Measurements from ENCODE around the gene MTMR10.

The MTMR10 gene

DNA sequence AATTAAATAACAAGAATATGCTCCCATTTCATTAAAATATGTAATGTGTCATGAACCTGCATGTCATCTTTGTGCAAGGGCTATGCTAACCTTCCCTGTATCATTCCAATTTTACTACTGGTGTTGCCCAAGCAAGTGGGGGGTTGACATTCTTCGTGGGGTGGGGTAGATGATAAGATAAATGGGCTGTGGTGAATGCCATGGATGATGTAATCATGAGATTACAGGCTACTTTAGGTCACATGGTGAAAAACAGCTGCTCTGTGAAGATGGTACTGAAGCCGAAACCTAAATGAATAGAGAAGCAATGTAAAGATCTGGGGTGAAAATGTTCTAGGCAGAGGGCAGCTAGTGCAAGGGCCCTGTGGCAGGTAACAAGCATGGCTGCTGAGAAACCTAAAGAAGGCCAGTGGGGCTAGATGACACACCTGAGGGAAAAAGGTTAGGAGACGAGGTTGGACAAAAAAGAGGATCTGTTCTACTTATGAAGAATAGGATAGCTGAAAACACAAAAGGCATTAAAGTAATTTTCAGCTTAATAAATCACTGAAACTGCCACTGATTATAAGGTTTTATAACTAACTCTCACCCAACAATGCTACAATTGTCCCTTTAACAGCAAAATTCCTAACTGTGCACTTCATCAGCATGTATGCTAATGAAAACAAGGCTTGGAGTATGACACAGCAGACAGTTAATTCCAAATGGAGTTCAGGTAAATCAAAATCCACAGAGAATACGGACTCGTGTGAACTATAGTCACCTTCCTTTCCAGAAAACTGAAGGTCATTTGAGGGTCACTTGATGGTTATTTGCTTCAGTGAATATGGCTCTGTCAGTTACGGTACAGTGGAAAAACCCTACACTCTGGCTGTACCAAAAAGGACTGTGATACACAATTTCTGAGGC, 35.0 kb downstream of the MTMR10 start:
- DNase-seq (ENCODE audit: low read depth) = no peak

GRCh38 chr15:30954674-30955073, 36.8 kb downstream of the MTMR10 start:
- DNase-seq (ENCODE audit: low read depth) = no peak

GRCh38 chr15:30953731-30954378, 37.6 kb downstream of the MTMR10 start:
- DNase-seq (ENCODE audit: low read depth) = peak; percentile 89

DNA sequence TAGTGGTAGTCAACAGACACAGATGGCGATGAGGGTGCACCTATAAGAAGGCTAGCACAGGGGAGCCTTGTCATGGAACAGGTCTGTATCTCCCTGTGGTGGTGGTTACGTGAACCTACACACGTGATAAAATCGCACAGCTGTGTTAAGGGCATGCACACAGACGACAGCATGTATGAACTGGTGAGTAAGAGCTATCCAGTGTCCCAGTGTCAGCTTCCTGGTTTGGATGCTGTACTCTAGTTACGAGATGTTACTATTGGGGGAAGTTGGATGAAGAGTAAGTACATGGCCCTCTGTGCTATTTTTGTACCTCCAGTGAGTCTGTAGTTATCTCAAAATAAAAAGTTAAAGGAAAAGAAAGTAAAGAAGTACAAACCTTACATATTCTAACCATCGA, 38.2 kb downstream of the MTMR10 start:
- no peak for DNase-seq (ENCODE audit: low read depth)

GRCh38 chr15:30943654-30944335, 47.6 kb downstream of the MTMR10 start:
- DNase-seq (ENCODE audit: low read depth) = no peak

DNA sequence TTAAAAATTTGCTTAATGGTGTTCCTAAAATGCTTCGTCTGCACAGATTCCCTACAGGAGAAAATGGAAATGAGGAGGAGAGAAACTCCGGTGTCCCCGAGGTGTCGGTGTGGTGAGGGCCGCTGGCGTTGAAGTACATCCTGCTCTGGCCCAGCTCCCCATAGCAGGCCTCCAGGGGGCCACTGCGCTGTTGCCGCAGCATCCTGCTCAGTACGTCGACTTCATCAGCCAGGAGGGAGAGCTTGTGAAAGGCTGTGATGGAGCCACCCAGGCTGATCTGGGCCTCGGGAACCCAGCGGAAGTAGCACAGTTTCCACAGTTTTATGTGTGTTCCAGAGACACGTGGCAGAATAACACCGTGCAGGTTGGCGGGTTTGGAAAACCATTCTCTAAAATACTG, 49.9 kb downstream of the MTMR10 start:
- no peak for DNase-seq (ENCODE audit: low read depth)

DNA sequence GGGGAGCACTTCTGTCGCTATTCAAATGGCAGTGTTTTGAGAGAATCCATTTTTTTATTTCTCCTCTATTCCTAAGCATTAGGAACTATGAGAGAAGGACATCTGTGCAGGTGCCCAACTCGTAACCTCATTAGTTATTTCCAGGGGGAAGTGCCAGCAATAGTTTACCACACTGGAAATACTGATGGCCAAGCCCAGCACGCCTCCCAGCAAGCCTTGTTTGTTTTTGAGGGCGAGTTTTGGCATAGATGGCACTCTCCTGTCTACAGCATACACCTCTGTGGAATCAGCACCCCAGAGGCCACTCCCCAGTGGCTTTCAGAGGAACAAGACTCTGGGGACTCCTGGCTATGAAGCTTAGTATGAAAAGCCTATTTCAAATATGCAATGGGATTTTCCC, 51.1 kb downstream of the MTMR10 start:
- no peak for DNase-seq (ENCODE audit: low read depth)

- no peak for DNase-seq (ENCODE audit: low read depth)
Measured at GRCh38 chr15:30939161-30939560, 52.3 kb downstream of the MTMR10 start.

DNA sequence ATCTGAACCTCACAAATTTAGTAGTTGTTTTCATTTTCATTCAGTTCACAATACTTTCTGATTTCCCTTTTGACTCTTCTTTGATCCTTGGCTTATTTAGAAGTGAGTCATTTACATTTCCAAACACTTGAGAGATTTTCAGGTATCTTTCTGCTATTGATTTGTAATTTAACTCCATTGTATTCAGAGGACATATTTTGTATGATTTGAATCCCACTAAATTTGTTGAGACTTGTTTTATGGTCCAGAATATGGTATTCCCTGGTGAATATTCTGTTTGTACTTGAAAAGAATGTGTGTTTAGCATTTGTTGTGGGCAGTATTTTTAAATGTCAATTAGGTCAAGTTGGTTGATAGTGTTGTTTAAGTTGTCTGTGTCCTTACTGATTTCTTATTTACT, 58.1 kb downstream of the MTMR10 start:
- DNase-seq (ENCODE audit: low read depth) = no peak

DNA sequence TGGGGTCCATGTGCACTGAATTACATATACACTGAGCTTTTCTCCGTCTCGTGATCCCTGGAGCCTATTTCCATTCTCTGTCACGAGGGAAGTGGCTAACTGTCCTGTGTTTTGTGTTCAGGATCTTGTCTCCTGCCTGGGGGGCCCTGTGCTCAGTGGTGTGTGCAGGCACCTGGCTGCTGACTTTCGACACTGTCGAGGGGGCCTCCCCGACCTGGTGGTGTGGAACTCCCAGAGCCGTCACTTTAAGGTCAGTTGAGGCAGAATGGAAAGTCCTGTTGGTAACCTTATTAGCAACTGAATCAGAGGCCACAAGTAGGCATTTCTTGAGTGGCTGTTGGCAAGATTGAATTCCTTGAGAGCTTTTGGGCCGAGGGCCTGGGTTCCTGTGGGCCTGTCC, 61.0 kb downstream of the MTMR10 start:
- DNase-seq (ENCODE audit: low read depth) = no peak

- no peak for DNase-seq (ENCODE audit: low read depth)
Measured at GRCh38 chr15:30929982-30930381, 61.4 kb downstream of the MTMR10 start.

- DNase-seq (ENCODE audit: low read depth) = no peak
Measured at GRCh38 chr15:30929064-30929669, 62.3 kb downstream of the MTMR10 start.

GRCh38 chr15:30928076-30928475, 63.4 kb downstream of the MTMR10 start:
- no peak for DNase-seq (ENCODE audit: low read depth)

DNA sequence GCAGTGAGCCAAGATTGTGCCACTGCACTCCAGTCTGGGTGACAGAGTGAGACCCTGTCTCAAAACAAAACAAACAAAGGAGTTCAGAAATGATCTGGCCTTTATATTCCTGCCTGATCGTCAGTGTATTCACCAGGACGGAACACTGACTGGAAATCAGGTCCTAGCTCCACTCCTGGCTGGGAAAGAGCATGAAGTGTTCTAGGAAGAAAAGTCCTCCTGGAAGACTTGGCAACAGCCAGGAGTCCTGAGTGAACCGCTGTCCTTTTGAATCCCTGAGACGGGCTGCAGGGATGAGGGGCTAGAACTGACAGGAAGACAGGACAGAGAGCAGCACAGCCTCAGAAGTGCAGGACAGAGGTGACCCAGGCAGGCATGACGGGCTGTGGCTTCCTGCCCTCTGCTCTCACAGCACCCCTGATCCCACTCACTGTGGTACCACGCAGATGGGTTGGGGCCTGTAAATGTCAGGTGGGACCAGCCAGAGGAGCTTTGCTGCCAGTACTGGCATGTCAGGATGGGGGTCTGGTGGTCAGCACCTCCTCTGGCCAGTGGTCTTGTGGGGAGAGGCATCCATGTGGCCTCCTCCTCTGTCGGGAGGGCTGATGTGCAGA, 64.2 kb downstream of the MTMR10 start:
- no peak for DNase-seq (ENCODE audit: low read depth)

GRCh38 chr15:30926161-30926560, 65.3 kb downstream of the MTMR10 start:
- no peak for DNase-seq (ENCODE audit: low read depth)

- no peak for DNase-seq (ENCODE audit: low read depth)
Measured at GRCh38 chr15:30925686-30926085, 65.7 kb downstream of the MTMR10 start.

- no peak for DNase-seq (ENCODE audit: low read depth)
Measured at GRCh38 chr15:30924353-30924752, 67.1 kb downstream of the MTMR10 start.

DNA sequence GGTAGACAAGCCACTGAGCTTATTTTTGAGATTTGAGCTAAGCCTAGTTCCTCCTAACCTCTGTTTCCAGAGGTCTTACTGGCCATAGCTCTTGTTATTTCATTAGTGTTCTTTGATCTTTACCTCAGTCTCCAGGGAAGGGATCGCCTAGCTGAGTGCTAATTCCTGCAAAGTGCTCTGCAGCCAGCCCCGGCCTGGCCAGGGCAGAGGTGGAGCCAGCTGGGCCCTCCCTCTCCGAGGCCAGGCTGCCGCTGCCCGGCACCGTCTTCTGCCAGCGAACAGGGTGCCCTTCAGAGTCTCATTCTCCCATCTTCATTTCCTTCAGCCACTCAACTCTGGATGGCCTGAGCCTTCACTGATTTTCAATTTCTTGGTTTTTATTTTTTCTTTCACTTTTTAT, 68.0 kb downstream of the MTMR10 start:
- no peak for DNase-seq (ENCODE audit: low read depth)

GRCh38 chr15:30922480-30923311, 68.7 kb downstream of the MTMR10 start:
- no peak for DNase-seq (ENCODE audit: low read depth)

- DNase-seq (ENCODE audit: low read depth) = no peak
Measured at GRCh38 chr15:30921781-30922479, 69.5 kb downstream of the MTMR10 start.

DNA sequence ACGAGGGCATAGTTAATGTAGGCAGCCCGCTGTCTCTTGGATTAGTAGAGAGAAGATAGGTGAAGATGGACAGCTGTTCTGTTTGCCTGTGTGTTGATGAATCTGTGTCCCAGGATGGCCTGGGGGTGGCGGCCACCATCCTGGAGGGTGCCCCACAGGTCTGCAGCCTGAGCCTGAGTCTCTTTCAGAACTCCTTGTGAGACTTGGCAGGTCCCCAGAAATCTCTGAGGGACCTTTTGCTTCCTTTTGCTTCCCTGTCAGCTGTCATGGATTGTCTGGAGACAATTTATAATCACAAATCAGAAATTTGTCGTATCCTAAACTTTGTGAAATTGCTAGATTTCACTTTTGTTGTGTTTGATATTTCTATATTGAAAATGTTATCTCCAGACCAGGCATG, 70.3 kb downstream of the MTMR10 start:
- no peak for DNase-seq (ENCODE audit: low read depth)

All from HS-5 (cell line).